H1 (cell line): ENCODE results near the gene ELAVL1. TPM values are rescaled to one million over a fixed set of nuclear protein-coding genes. Genes with fewer than 3 reads are reported as not detected.
"Not testable (repeated sequence)": the region's sequence is repeated elsewhere in the genome, so short reads cannot be mapped to it uniquely, and the experiment has no call there.

Experiments used
- CTCF ChIA-PET: fragments of 300-600 bp; sonication (Branson Sonifier 250); formaldehyde crosslinking; loops from one replicate; lab custom pipeline; 2021; ENCODE audit not compliant: partially characterized antibody; lab: Charles Lee
- POLR2A ChIA-PET: fragments of 300-600 bp; sonication (Branson Sonifier 250); formaldehyde crosslinking; loops from one replicate; lab custom pipeline; 2021; ENCODE audit warnings: inconsistent platforms; ENCODE audit not compliant: partially characterized antibody; lab: Charles Lee
- DNase-seq, 2 experiments: peaks; one replicate each; pipeline versions ENCODE4 v3.0.0 to v3.0.0-alpha.2; 2010 to 2022; ENCODE audit warnings: low spot score in 2 of 2, low read depth in 1 of 2, mixed read lengths in 1 of 2
- FAIRE-seq: peaks from 2 replicates; lab custom pipeline; 2011; peaks lifted over from hg19 to GRCh38; lab: Jason Lieb, UNC
- H2AFZ ChIP-seq: 2 replicates; pipeline ENCODE4 v1.8.1; 2012; ENCODE audit warnings: low read length, inconsistent platforms
- H2AK5ac ChIP-seq: 2 replicates; pipeline ENCODE4 v1.6.1; 2013; ENCODE audit warnings: low read depth, low read length
- H2BK120ac ChIP-seq: replicated peaks from 2 replicates; pipeline ENCODE3; 2013; ENCODE audit warnings: low read depth, low read length, inconsistent platforms
- H2BK12ac ChIP-seq: 2 replicates; pipeline ENCODE4 v1.6.1; 2013; ENCODE audit warnings: low read depth, low read length
- H2BK15ac ChIP-seq: 2 replicates; pipeline ENCODE4 v1.6.1; 2013; ENCODE audit warnings: low read length
- H2BK20ac ChIP-seq: 2 replicates; pipeline ENCODE4 v1.6.1; 2013; ENCODE audit warnings: low read length
- H2BK5ac ChIP-seq: 2 replicates; pipeline ENCODE4 v1.6.1; 2013; ENCODE audit warnings: low read depth, low read length
- H3K14ac ChIP-seq: 2 replicates; pipeline ENCODE4 v1.6.1; 2013; ENCODE audit warnings: inconsistent platforms; ENCODE audit not compliant: insufficient read length
- H3K18ac ChIP-seq: 2 replicates; pipeline ENCODE4 v1.6.1; 2013; ENCODE audit warnings: low read length; ENCODE audit errors: extremely low read depth
- H3K23ac ChIP-seq: 2 replicates; pipeline ENCODE4 v1.6.1; 2013; ENCODE audit warnings: inconsistent platforms; ENCODE audit not compliant: insufficient read length
- H3K23me2 ChIP-seq: 2 replicates; pipeline ENCODE4 v1.6.1; 2013; ENCODE audit warnings: low read depth, low read length
- H3K27ac ChIP-seq: 2 replicates; pipeline ENCODE4 v1.6.1; 2011; ENCODE audit warnings: low read depth, low read length, inconsistent platforms
- H3K27me3 ChIP-seq, 4 experiments: replicated peaks in 1 of 4; 1 replicate in 1 of 4; 2 replicates in 3 of 4; pipeline versions ENCODE4 v1.6.1 to v1.8.1; 2011 to 2013; ENCODE audit warnings: low read length in 3 of 4, mild to moderate bottlenecking in 3 of 4, inconsistent platforms in 2 of 4, mixed read lengths in 2 of 4, moderate library complexity in 1 of 4; ENCODE audit not compliant: control insufficient read depth in 3 of 4, insufficient read depth in 3 of 4; ENCODE audit errors: extremely low read depth in 1 of 4
- H3K36me3 ChIP-seq, 4 experiments: 2 replicates each; pipeline versions ENCODE4 v1.6.1 to v1.8.1; 2011 to 2013; ENCODE audit warnings: mild to moderate bottlenecking in 4 of 4, low read length in 3 of 4, moderate library complexity in 2 of 4, control low read depth in 1 of 4, inconsistent platforms in 1 of 4; ENCODE audit not compliant: insufficient read depth in 4 of 4, control insufficient read depth in 2 of 4
- H3K4ac ChIP-seq: replicated peaks from 2 replicates; pipeline ENCODE3; 2013; ENCODE audit warnings: low read length, low read depth, mixed read lengths, inconsistent platforms; ENCODE audit not compliant: insufficient read length
- H3K4me1 ChIP-seq, 4 experiments: replicated peaks in 1 of 4; 1 replicate in 1 of 4; 2 replicates in 3 of 4; pipeline versions ENCODE4 v1.6.1 to v1.8.1; 2011 to 2013; ENCODE audit warnings: low read length in 3 of 4, inconsistent platforms in 2 of 4, mixed read lengths in 1 of 4; ENCODE audit not compliant: insufficient read depth in 4 of 4, control insufficient read depth in 3 of 4
- H3K4me2 ChIP-seq, 2 experiments: 2 replicates each; pipeline versions ENCODE4 v1.6.1 to v1.8.1; 2011 to 2013; ENCODE audit warnings: low read depth in 2 of 2, low read length in 2 of 2, control low read depth in 1 of 2, inconsistent platforms in 1 of 2, mild to moderate bottlenecking in 1 of 2; ENCODE audit not compliant: insufficient read depth in 1 of 2
- H3K4me3 ChIP-seq, 4 experiments: fragments of 200-600, 300-600 bp in 1 of 4; sonication (generic), shearing (Covaris generic), sonication (Bioruptor Twin) in 1 of 4; 2 replicates each; pipeline versions ENCODE4 v1.5.1 to v1.8.1; 2011 to 2016; ENCODE audit warnings: low read length in 4 of 4, low read depth in 3 of 4, control low read depth in 2 of 4, inconsistent platforms in 2 of 4, mild to moderate bottlenecking in 2 of 4, mixed read lengths in 1 of 4, moderate library complexity in 1 of 4; ENCODE audit not compliant: insufficient read depth in 2 of 4; ENCODE audit errors: extremely low read depth in 1 of 4
- H3K56ac ChIP-seq: replicated peaks from 2 replicates; pipeline ENCODE3; 2013; ENCODE audit warnings: low read depth, mild to moderate bottlenecking, mixed read lengths, low read length, inconsistent platforms; ENCODE audit not compliant: insufficient read length
- H3K79me1 ChIP-seq: 2 replicates; pipeline ENCODE4 v1.6.1; 2013; ENCODE audit warnings: low read depth, low read length, control low read depth
- H3K79me2 ChIP-seq, 2 experiments: 2 replicates each; pipeline versions ENCODE4 v1.6.1 to v1.8.1; 2012 to 2013; ENCODE audit warnings: low read length in 2 of 2, mild to moderate bottlenecking in 2 of 2, inconsistent platforms in 1 of 2; ENCODE audit not compliant: insufficient read depth in 2 of 2, control insufficient read depth in 1 of 2
- H3K9ac ChIP-seq, 4 experiments: replicated peaks in 1 of 4; 1 replicate in 1 of 4; 2 replicates in 3 of 4; pipeline versions ENCODE4 v1.6.1 to v1.8.1; 2011 to 2013; ENCODE audit warnings: low read depth in 3 of 4, low read length in 3 of 4, control low read depth in 2 of 4, mild to moderate bottlenecking in 2 of 4, moderate library complexity in 2 of 4, inconsistent platforms in 1 of 4; ENCODE audit errors: extremely low read depth in 1 of 4
- H3K9me3 ChIP-seq, 2 experiments: 2 replicates each; pipeline versions ENCODE4 v1.6.1 to v1.8.1; 2012 to 2013; ENCODE audit warnings: mild to moderate bottlenecking in 2 of 2, moderate library complexity in 2 of 2, control low read depth in 1 of 2, inconsistent platforms in 1 of 2, low read depth in 1 of 2, low read length in 1 of 2, mixed read lengths in 1 of 2; ENCODE audit not compliant: insufficient read depth in 2 of 2
- H4K20me1 ChIP-seq, 2 experiments: replicated peaks in 1 of 2; 2 replicates each; pipeline versions ENCODE3 to v1.8.1; 2011 to 2013; ENCODE audit warnings: inconsistent platforms in 2 of 2, low read length in 2 of 2, mild to moderate bottlenecking in 1 of 2; ENCODE audit not compliant: insufficient read depth in 2 of 2, control insufficient read depth in 1 of 2
- H4K5ac ChIP-seq: 2 replicates; pipeline ENCODE4 v1.6.1; 2013; ENCODE audit warnings: low read length, low read depth, mixed read lengths, inconsistent platforms; ENCODE audit not compliant: insufficient read length
- H4K8ac ChIP-seq: 2 replicates; pipeline ENCODE4 v1.8.0; 2013; ENCODE audit warnings: mild to moderate bottlenecking, moderate library complexity, low read length, inconsistent platforms; ENCODE audit not compliant: insufficient read depth; ENCODE audit errors: extremely low read depth
- H4K91ac ChIP-seq: replicated peaks from 2 replicates; pipeline ENCODE3; 2013; ENCODE audit warnings: low read length, mixed read lengths, inconsistent platforms; ENCODE audit not compliant: insufficient read length
- PHF8 ChIP-seq: fragments of 200-600 bp; sonication (generic); conservative IDR thresholded peaks from 2 replicates; pipeline ENCODE4 v1.7.1; 2012; ENCODE audit warnings: low read depth, mild to moderate bottlenecking, inconsistent platforms, low read length, moderate library complexity
- WGBS, 2 experiments: shearing (Covaris generic) in 1 of 2; methylation state at CpG; one replicate each; pipeline versions ENCODE4 v1.1.6 to v1.1.7; 2013 to 2015; ENCODE audit warnings: low lambda C conversion rate in 2 of 2, mixed read lengths in 2 of 2, inconsistent platforms in 1 of 2, low coverage in 1 of 2, missing lambda C conversion rate in 1 of 2; ENCODE audit not compliant: insufficient replicate concordance in 2 of 2, insufficient coverage in 1 of 2, insufficient read length in 1 of 2; ENCODE audit errors: extremely low coverage in 1 of 2, missing lambda C conversion rate in 1 of 2; 5-methylcytosine and 5-hydroxymethylcytosine counted together
- polyA plus RNA-seq, 7 experiments: library from polyadenylated mRNA; depleted of rRNA in 3 of 7; stranded (reverse) in 5 of 7; unstranded in 2 of 7; fragments of >200 nt in 5 of 7; fragments of 200-250 nt in 2 of 7; gene quantifications; 1 replicate in 5 of 7; 2 replicates in 1 of 7; 4 replicates in 1 of 7; pipeline versions ENCODE4 v1.2.1 to v1.2.3, GENCODE V29; 2011 to 2013; ENCODE audit warnings: missing spikeins in 2 of 7, mixed read lengths in 2 of 7
- total RNA-seq: library from RNA; stranded (reverse); fragmentation: NEBNext Ultra II Directional; extraction: Animal tissue kit (Norgen Biotek cat#: 25700); gene quantifications from 2 replicates; pipeline ENCODE4 v1.2.1, GENCODE V29; 2021

Gene ELAVL1
- total and polyA plus RNA-seq, 2 of the 8 experiments (the other 6 are each of a cell fraction or from before 2014, with no cell fraction given) = 56.7 to 163 TPM

GRCh38 chr19:7918062-7918614 lies 87.3 kb downstream of the ELAVL1 start:
- H2BK12ac ChIP-seq = 0 out of 2 replicates have a peak overlapping the region, but pooled peaks have one; percentile 50
- CTCF ChIA-PET = interaction anchor here (0.6 to 9.0 kb wide), 18 partner anchors 8 to 334 kb away, joined by 3 to 112 read pairs (median 4); partner anchors contain the start of genes MAP2K7, PRR36 and TIMM44
- H3K9me3 ChIP-seq, H3K79me2 ChIP-seq, H2BK120ac ChIP-seq, DNase-seq, H2AFZ ChIP-seq, H3K23ac ChIP-seq, H4K5ac ChIP-seq, H3K9ac ChIP-seq, H2BK15ac ChIP-seq, H3K4ac ChIP-seq, H2BK20ac ChIP-seq, H3K56ac ChIP-seq: not testable (repeated sequence)
- H3K27me3 ChIP-seq = peaks cover 17 to 45% (median 39%) of the 10 kb centered on the region in 4 experiments; a peak in 6 of 7 replicates
- H3K23me2 ChIP-seq = peaks cover 21% of the 10 kb centered on the region
- POLR2A ChIA-PET = interaction anchor here (0.6 to 10.6 kb wide), 12 partner anchors 9 to 61 kb away, joined by 3 to 106 read pairs (median 4); partner anchors contain the start of genes MAP2K7 and PRR36
- H3K4me2 ChIP-seq = peak overlapping the region; percentile 86 to 94
- 0 out of 2 replicates have a peak, but pooled peaks have one; percentile 3 for TF ChIP-seq PHF8
- TF ChIP-seq, all 59 proteins: peak for 1; not testable (repeated sequence) for 58
- H3K4me3 ChIP-seq = peak overlapping the region; percentile 30 to 64 (median 48)
- H4K8ac ChIP-seq, H4K20me1 ChIP-seq, H2AK5ac ChIP-seq, H2BK5ac ChIP-seq, FAIRE-seq, H3K27ac ChIP-seq, H3K36me3 ChIP-seq, H3K79me1 ChIP-seq, H4K91ac ChIP-seq, H3K14ac ChIP-seq: not testable (repeated sequence)
- H3K4me1 ChIP-seq = peaks cover 0 to 20% (median 12%) of the 10 kb centered on the region in 4 experiments; a peak in 5 of 7 replicates
- 54% methylated on average over 21 of the region's 29 CpGs; no CpG with 5 or more reads in 1 of the 2 experiments for WGBS, 2 experiments
- H3K18ac ChIP-seq = peak overlapping the region; percentile 38; the same call in 1 of the 2 replicates
